ENCODE data around the gene PSAP. TPM values are rescaled to one million over a fixed set of nuclear protein-coding genes. Genes with fewer than 3 reads are reported as not detected.

Gene PSAP
- total and polyA plus RNA-seq, 2 experiments from 2014 or later, result 151 to 391 TPM

DNA sequence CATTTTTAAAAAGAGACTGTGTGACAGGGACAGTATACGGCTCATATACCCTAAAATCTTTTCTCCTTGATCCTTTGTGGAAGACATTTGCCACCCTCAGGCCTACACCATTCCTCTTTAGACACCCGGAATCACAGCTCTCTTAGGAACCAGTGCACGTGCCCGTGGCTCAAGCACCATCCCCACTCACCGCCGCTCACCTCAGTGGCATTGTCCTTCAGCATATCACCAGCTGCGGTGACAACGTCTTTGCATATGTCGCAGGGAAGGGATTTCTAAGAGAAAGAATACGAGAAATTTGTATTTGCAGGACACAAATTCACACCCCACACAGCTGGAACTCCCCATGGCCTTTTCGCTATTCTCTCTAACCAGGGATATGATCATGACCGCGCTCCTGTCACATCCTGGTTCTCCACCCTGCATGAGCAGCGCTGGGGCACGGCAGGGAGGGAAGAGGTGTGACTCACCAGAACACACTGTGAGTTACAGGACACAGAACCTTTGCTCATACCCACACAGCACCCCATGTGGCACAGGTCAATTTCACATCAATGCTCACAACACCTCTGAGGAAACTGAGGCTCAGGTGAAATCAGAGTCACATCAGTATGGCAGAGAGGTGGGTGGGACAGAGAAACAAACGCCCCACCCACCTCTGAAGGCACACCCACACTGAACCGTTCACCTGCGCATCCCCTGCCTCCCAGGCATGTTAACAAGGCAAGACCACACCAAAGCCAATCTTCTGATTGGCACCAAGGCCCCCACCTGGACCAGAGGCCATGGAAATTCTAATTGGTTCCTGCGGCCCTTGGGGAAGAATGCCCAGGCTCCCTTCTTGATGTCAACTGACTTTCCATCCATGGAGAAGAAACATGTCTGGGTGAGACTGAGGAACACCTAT lies 19.2 kb downstream of the PSAP start:
- Histone ChIP-seq H3K27me3 (ENCODE audit: insufficient read depth) (no peaks in the 10 kb centered on the region), H3K9me2 (ENCODE audit: insufficient read depth) (no peaks in the 10 kb centered on the region), H4K20me1 (replicated peaks; ENCODE audit: insufficient read depth) (peaks cover 54% of the 10 kb centered on the region), H3K36me3 (ENCODE audit: insufficient read depth) (peaks cover 41% of the 10 kb centered on the region), H3F3A (replicated peaks; ENCODE audit: low read depth) (no peaks in the 10 kb centered on the region), H3K27ac (ENCODE audit: low read depth) (no peak overlapping the region), H3K4me3 (no peak overlapping the region), H2AFZ (no peak overlapping the region), H3K4me1 (ENCODE audit: insufficient read depth) (peaks cover 10% of the 10 kb centered on the region), H3K79me2 (replicated peaks; ENCODE audit: insufficient read depth) (peaks cover 57% of the 10 kb centered on the region), H3K4me2 (no peak overlapping the region)
- Mint-ChIP-seq H3K4me3 (no peak overlapping the region), H3K4me1 (peaks cover 12% of the 10 kb centered on the region), H3K9me3 (no peaks in the 10 kb centered on the region), H3K36me3 (ENCODE audit: low read depth) (peaks cover 51% of the 10 kb centered on the region), H3K27ac (no peak overlapping the region), H3K27me3 (ENCODE audit: insufficient read depth, low read depth, poor library complexity) (no peaks in the 10 kb centered on the region)
- ATAC-seq (no peak), DNase-seq (ENCODE audit: low spot score) (no peak)
- TF ChIP-seq, protein P1, sequence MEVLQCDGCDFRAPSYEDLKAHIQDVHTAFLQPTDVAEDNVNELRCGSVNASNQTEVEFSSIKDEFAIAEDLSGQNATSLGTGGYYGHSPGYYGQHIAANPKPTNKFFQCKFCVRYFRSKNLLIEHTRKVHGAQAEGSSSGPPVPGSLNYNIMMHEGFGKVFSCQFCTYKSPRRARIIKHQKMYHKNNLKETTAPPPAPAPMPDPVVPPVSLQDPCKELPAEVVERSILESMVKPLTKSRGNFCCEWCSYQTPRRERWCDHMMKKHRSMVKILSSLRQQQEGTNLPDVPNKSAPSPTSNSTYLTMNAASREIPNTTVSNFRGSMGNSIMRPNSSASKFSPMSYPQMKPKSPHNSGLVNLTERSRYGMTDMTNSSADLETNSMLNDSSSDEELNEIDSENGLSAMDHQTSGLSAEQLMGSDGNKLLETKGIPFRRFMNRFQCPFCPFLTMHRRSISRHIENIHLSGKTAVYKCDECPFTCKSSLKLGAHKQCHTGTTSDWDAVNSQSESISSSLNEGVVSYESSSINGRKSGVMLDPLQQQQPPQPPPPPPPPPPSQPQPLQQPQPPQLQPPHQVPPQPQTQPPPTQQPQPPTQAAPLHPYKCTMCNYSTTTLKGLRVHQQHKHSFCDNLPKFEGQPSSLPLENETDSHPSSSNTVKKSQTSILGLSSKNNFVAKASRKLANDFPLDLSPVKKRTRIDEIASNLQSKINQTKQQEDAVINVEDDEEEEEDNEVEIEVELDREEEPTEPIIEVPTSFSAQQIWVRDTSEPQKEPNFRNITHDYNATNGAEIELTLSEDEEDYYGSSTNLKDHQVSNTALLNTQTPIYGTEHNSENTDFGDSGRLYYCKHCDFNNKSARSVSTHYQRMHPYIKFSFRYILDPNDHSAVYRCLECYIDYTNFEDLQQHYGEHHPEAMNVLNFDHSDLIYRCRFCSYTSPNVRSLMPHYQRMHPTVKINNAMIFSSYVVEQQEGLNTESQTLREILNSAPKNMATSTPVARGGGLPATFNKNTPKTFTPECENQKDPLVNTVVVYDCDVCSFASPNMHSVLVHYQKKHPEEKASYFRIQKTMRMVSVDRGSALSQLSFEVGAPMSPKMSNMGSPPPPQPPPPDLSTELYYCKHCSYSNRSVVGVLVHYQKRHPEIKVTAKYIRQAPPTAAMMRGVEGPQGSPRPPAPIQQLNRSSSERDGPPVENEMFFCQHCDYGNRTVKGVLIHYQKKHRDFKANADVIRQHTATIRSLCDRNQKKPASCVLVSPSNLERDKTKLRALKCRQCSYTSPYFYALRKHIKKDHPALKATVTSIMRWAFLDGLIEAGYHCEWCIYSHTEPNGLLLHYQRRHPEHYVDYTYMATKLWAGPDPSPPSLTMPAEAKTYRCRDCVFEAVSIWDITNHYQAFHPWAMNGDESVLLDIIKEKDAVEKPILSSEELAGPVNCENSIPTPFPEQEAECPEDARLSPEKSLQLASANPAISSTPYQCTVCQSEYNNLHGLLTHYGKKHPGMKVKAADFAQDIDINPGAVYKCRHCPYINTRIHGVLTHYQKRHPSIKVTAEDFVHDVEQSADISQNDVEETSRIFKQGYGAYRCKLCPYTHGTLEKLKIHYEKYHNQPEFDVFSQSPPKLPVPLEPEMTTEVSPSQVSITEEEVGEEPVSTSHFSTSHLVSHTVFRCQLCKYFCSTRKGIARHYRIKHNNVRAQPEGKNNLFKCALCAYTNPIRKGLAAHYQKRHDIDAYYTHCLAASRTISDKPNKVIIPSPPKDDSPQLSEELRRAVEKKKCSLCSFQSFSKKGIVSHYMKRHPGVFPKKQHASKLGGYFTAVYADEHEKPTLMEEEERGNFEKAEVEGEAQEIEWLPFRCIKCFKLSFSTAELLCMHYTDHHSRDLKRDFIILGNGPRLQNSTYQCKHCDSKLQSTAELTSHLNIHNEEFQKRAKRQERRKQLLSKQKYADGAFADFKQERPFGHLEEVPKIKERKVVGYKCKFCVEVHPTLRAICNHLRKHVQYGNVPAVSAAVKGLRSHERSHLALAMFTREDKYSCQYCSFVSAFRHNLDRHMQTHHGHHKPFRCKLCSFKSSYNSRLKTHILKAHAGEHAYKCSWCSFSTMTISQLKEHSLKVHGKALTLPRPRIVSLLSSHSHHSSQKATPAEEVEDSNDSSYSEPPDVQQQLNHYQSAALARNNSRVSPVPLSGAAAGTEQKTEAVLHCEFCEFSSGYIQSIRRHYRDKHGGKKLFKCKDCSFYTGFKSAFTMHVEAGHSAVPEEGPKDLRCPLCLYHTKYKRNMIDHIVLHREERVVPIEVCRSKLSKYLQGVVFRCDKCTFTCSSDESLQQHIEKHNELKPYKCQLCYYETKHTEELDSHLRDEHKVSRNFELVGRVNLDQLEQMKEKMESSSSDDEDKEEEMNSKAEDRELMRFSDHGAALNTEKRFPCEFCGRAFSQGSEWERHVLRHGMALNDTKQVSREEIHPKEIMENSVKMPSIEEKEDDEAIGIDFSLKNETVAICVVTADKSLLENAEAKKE (CRISPR knock-in tag; IDR thresholded peaks at IDR 0.05), result no peak
- no peak for TF ChIP-seq POLR2AphosphoS5 (IDR thresholded peaks at IDR 0.05; ENCODE audit: low read depth)
- TF ChIP-seq EZH2 (IDR thresholded peaks at IDR 0.05; ENCODE audit: low read depth, unreplicated experiment), result no peak
- TF ChIP-seq ZNF331 (CRISPR knock-in tag; IDR thresholded peaks at IDR 0.05; ENCODE audit: low read depth), result no peak

DNA sequence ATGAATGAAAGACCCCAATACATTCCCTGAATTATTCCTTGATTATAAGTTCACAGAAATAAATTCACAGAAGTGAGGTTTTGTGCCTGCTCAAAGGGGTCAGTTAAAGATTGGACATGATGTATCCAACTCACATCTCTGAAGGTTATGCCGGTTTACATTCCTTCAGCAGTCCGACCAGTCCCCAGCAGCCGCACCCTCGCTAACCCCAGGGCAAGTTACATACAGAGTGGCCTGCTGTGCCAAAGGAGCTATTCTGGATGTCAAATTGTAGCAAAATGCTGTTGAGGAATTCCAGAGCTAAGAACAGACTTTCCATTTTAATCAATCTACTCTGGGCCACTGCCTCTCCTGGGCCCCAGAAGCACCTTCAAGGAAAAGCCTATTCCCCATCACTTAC lies 20.3 kb downstream of the PSAP start:
- H3K27ac ChIP-seq (ENCODE audit: low read depth), result no peak overlapping the region
- no peak overlapping the region for H3K4me3 ChIP-seq
- H3K4me1 ChIP-seq (ENCODE audit: insufficient read depth), result no peaks in the 10 kb centered on the region
- ATAC-seq (no peak), DNase-seq (ENCODE audit: low spot score) (no peak)
- no peaks in the 10 kb centered on the region for H3K9me2 ChIP-seq (ENCODE audit: insufficient read depth)
- no peaks in the 10 kb centered on the region for H3K9me3 Mint-ChIP-seq
- no peaks in the 10 kb centered on the region for H3F3A ChIP-seq (replicated peaks; ENCODE audit: low read depth)
- H3K4me3 Mint-ChIP-seq, result no peak overlapping the region
- peaks cover 45% of the 10 kb centered on the region for H3K79me2 ChIP-seq (replicated peaks; ENCODE audit: insufficient read depth)
- H3K4me2 ChIP-seq, result no peak overlapping the region
- no peaks in the 10 kb centered on the region for H3K27me3 ChIP-seq (ENCODE audit: insufficient read depth)
- no peak overlapping the region for H2AFZ ChIP-seq
- peaks cover 63% of the 10 kb centered on the region for H3K36me3 Mint-ChIP-seq (ENCODE audit: low read depth)
- peaks cover 48% of the 10 kb centered on the region for H4K20me1 ChIP-seq (replicated peaks; ENCODE audit: insufficient read depth)
- H3K27me3 Mint-ChIP-seq (ENCODE audit: insufficient read depth, low read depth, poor library complexity), result no peaks in the 10 kb centered on the region
- H3K4me1 Mint-ChIP-seq, result peaks cover under 1% of the 10 kb centered on the region
- H3K36me3 ChIP-seq (ENCODE audit: insufficient read depth), result peaks cover 53% of the 10 kb centered on the region
- H3K27ac Mint-ChIP-seq, result no peak overlapping the region
- TF ChIP-seq ZNF331 (CRISPR knock-in tag; IDR thresholded peaks at IDR 0.05; ENCODE audit: low read depth), result no peak
- TF ChIP-seq, protein P1 (CRISPR knock-in tag; IDR thresholded peaks at IDR 0.05), result no peak
- no peak for TF ChIP-seq POLR2AphosphoS5 (IDR thresholded peaks at IDR 0.05; ENCODE audit: low read depth)
